Stimulated activated CD4-positive, alpha-beta T cell treated with anti-CD3 and anti-CD28 coated beads, Interleukin-4, amount 100 ng/mL, for 4 hours (primary cell): ENCODE measurements around the gene FAM209B.
"Not testable (repeated sequence)": the region's sequence is repeated elsewhere in the genome, so short reads cannot be mapped to it uniquely, and the experiment has no call there.

Experiments
- DNase-seq, 2 experiments: peaks; one replicate each; pipeline ENCODE4 v3.0.0-alpha.2; 2020

The FAM209B gene

DNA sequence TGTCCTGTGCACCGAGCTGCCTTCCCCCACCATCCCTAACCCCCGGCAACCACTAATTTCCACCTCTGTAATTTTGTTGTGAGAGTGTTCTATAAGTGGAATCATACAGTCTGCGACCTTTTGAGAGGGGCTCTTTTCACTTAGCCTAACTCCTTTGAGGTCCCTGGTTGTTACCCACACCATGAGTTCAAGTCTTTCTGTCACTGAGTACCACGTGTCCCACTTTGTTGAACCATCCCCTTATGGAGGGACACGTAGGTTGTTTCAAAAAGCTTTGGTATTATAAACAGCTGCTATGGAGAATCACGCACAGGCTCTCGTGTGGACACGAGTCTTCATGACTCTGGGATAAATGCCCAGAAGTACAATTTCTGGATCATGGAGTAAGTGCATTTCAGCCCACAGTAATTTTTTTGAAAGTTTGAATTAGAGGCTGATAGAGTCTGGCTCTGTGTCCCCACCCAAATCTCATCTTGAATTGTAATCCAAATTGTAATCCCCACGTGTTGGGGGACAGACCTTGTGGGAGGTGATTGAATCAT is 9.5 kb downstream of the FAM209B start:
- no peak for DNase-seq

GRCh38 chr20:56551571-56551970 is 18.5 kb downstream of the FAM209B start:
- no peak for DNase-seq

- no peak for DNase-seq
Measured at GRCh38 chr20:56552911-56553629, 20.0 kb downstream of the FAM209B start.

- no peak for DNase-seq
Measured at GRCh38 chr20:56554869-56555268, 21.8 kb downstream of the FAM209B start.

DNA sequence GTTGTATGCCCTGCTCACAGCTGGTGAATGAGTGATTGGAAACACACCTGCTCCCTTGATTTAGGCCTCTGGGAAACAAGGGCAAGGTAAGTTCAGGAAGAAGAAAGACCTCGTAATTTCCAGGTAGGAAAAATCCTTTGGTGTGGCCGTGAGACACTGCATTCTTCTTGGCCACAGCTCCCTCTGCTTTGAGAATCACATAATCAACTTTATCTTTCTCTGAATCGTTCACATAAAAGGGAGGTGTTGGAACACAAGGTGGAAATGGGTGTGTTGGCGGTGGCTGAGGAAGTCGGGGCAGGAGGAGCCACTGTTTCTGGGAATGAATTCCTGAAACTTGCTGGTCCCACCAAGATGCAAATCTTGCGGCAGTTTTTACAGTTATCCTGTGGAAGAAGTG is 25.9 kb downstream of the FAM209B start:
- DNase-seq = no peak

DNA sequence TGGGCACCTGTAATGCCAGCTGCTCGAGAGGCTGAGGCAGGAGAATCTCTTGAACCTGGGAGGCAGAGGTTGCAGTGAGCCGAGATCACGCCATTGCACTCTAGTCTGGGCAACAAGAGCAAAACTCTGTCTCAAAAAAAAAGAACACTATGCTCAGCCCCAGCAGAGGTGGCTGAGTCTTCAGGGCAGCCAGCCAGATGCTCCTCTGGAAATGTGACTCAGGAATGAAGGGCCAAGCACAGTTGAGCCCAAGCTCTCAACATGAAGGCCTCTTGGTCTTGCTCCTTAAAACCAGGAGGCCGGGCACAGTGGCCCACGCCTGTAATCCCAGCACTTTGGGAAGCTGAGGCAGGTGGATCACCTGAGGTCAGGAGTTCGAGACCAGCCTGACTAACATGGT is 31.5 kb downstream of the FAM209B start:
- DNase-seq = not testable (repeated sequence)

- no peak for DNase-seq
Measured at GRCh38 chr20:56565511-56565910, 32.5 kb downstream of the FAM209B start.

DNA sequence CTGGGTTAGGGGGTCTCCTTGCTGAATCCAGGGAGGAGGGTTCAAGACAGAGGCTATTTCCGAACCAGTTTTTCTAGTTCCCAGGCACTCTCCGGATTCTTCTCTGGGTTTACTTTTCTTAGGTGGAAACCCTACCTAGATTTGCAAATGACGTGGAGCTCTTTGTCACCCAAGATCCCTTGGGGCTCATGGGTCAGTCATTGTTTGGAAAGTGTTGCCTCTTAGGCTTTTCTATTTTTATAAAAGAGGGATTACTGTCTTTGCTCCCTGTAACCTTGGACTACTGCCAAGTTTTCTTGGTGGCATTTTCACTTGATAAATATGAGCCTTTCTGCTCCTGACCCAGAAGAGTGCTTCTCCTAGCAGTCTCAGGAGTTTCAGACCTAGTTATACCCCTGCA is 33.6 kb downstream of the FAM209B start:
- DNase-seq = no peak

DNA sequence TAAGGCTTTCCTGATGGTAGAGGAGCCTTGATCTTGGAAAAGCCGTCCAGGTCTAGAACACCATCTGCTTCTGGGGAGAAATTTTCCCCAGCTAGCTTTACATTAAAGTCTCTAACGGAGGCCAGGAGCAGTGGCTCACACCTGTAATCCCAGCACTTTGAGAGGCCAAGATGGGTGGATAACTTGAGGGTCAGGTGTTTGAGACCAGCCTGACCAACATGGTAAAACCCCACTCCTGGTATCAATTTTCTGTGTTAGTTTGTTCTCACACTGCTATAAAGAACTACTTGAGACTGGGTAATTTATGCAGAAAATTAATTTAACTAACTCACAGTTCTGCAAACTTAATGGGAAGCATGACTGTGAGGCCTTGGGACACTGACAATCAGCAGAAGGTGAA is 37.8 kb downstream of the FAM209B start:
- no peak for DNase-seq

- DNase-seq = no peak
Measured at GRCh38 chr20:56572172-56572571, 39.1 kb downstream of the FAM209B start.

- no peak for DNase-seq
Measured at GRCh38 chr20:56573986-56574385, 40.9 kb downstream of the FAM209B start.

DNA sequence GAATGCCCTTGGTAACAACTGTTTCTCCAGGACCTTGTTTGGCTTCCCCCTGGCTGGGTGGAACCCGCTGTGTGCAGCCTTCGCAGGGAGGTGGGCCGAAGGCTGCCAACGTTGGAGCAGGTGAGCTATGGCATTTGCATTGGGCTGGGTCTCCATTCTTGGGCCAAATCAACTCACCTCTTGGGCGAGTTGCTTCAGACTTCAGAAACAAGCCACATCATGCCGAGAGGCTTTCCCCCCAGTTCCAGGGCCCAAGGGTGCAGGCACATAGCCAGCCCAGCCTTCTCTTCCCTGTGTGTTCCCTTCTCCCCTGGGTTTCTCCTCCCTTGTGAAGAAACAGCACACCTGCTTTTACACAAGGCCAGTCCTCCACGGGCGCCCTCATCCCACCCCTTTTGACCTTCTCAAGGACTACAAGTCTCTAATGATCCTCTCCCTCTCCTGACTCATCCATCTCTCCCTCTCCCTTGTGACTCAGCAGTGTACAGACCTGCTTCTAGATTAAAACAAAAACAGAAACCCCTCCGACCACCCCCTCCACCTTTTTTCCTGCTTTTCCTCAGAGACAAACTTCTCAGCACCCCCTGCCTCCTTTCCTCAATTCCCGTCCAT is 41.6 kb downstream of the FAM209B start:
- no peak for DNase-seq

DNA sequence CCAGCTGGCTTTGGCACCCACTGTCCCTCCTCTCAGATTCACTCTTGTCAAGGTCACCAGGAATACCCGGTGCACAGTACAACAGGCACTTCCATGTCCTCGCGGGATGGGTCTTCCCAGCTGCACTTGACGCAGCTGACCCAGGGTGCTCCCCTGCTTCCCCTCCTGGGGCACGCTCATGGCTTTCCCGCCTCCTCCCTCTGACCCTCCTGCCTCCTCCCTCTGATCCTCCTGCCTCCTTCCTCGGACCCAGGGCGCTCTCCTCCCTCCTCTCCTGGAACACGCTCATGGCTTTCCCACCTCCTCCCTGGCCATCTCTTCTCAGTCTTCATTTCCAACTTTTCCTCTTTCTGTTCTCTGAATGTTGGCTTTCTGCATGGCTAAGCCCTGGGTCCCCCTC is 42.1 kb downstream of the FAM209B start:
- no peak for DNase-seq

DNA sequence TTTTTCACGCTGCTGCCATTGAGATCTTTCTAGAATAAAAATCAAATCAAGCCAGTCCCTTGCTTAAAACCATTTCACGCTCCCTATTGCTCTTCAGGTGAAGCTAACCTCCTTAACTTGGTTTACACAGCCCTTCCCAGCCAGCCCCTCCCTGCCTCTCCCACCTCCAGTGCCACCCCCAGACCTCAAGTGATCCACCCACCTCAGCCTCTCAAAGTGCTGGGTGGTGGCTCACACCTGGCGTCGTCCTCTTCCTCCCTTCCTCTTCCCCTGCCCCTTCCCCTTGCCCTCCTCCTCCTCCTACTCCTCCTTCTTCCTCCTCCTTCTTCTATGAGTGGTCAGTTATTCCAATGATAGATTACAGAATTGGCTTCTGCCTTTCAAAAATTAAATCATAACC is 42.9 kb downstream of the FAM209B start:
- no peak for DNase-seq

DNA sequence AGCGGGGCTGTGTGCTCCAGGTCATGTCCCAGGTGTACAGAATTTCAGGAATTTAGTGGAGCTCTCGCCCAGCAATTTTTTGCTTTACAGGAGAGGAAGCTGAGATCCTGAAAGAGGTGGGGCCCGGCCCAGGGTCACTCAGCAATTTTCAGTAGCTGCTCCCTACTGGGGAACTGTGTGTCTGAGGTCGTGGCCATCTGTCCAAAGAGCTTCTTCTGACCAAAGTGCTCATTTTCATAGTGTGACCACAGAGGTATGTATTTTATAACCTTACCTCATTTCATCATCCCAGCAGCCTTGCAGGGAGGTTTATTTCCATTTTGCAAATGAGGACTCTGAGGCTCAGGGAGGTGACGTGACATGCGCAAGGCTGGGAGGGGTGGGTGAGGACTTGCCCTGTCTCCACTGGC is 46.3 kb downstream of the FAM209B start:
- DNase-seq = no peak

GRCh38 chr20:56580226-56580625 is 47.2 kb downstream of the FAM209B start:
- no peak for DNase-seq

GRCh38 chr20:56581701-56582100 is 48.7 kb downstream of the FAM209B start:
- DNase-seq = no peak

DNA sequence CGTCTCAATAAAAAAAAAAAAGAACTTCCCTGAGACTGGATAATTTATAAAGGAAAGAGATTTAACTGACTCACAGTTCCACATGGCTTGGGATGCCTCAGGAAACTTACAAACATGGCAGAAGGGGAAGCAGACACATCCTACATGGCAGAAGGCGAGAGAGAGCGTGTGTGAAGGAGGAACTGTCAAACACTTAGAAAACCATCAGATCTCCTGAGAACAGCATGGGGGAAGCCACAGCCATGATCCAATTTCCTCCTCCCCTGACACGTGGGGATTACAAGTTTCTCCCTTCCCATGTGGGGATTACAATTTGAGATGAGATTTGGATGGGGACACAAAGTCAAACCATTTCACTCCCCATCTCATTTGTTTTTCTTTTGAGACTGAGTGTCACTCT is 49.5 kb downstream of the FAM209B start:
- DNase-seq = no peak

DNA sequence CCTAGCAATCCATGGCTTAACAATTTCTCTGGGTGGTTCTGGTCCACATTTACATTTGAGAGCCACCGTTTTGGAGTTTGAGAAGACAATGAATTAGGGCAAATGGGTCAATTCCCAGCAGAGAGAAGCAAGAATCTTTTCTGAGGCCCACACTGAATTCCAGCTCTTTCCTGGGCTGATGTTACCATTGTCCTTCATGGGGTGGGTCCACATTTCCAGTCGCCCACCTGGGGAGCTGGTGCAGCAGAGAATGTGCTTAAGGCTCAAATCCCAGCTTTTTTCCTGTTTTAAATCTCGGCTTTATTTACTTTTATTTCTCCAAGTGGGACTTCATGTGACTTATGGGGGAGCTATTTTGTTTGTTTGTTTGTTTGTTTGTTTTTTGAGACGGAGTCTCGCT is 51.9 kb downstream of the FAM209B start:
- no peak for DNase-seq
